ENCODE results near the gene B4GALNT3. TPM values are rescaled to one million over a fixed set of nuclear protein-coding genes. Genes with fewer than 3 reads are reported as not detected.

The B4GALNT3 gene
- total RNA-seq, 2 experiments from 2014 or later = 2.2 to 3.3 TPM

- ChIA-PET CTCF (interaction anchor here (0.9 to 1.3 kb wide), 3 partner anchors 17 to 150 kb away, joined by 3 to 4 read pairs (median 3); no protein-coding TSS in a partner anchor), POLR2A (no interaction called here)
- Mint-ChIP-seq H3K27ac (no peak overlapping the region), H3K4me3 (no peak overlapping the region), H3K27me3 (no peaks in the 10 kb centered on the region), H3K4me1 (peaks cover 5% of the 10 kb centered on the region), H3K36me3 (ENCODE audit: low read depth) (no peaks in the 10 kb centered on the region), H3K9me3 (ENCODE audit: low read depth) (no peaks in the 10 kb centered on the region)
- intact Hi-C loops (cut with DNase I, micrococcal nuclease) = no loop called here
- ATAC-seq (no peak), DNase-seq (no peak)
These were observed 142.9 kb downstream of the B4GALNT3 start for GRCh38 chr12:602700-603068.

- H3K9me3 Mint-ChIP-seq (ENCODE audit: low read depth) = no peaks in the 10 kb centered on the region
- no peak overlapping the region for H3K27ac Mint-ChIP-seq
These were observed 145.2 kb downstream of the B4GALNT3 start for GRCh38 chr12:604956-605355.

GRCh38 chr12:607541-608001, 147.8 kb downstream of the B4GALNT3 start:
- Mint-ChIP-seq H3K27me3 (no peaks in the 10 kb centered on the region), H3K4me1 (peaks cover 22% of the 10 kb centered on the region), H3K9me3 (ENCODE audit: low read depth) (no peaks in the 10 kb centered on the region), H3K27ac (no peak overlapping the region), H3K36me3 (ENCODE audit: low read depth) (no peaks in the 10 kb centered on the region), H3K4me3 (no peak overlapping the region)
- ChIA-PET POLR2A (no interaction called here), CTCF (interaction anchor here (0.9 to 1.5 kb wide), 5 partner anchors 13 to 209 kb away, joined by 3 to 5 read pairs (median 3); no protein-coding TSS in a partner anchor)
- ATAC-seq (no peak), DNase-seq (no peak)
- intact Hi-C loops (cut with DNase I, micrococcal nuclease) = no loop called here

More at GRCh38 chr12:604956-605355, 145.2 kb downstream of the B4GALNT3 start:
- no peak overlapping the region for H3K4me3 Mint-ChIP-seq
- H3K36me3 Mint-ChIP-seq (ENCODE audit: low read depth) = no peaks in the 10 kb centered on the region
- H3K27me3 Mint-ChIP-seq = no peaks in the 10 kb centered on the region
- CTCF ChIA-PET = interaction anchor here (0.8 to 1.9 kb wide), 5 partner anchors 9 to 146 kb away, joined by 3 to 10 read pairs (median 3); no protein-coding TSS in a partner anchor
- ATAC-seq = no peak
- POLR2A ChIA-PET = no interaction called here
- no peak for DNase-seq
- peaks cover 10% of the 10 kb centered on the region for H3K4me1 Mint-ChIP-seq
- intact Hi-C loops (cut with DNase I, micrococcal nuclease) = no loop called here

GRCh38 chr12:608413-608812, 148.7 kb downstream of the B4GALNT3 start:
- Mint-ChIP-seq H3K27ac (no peak overlapping the region), H3K9me3 (ENCODE audit: low read depth) (no peaks in the 10 kb centered on the region), H3K36me3 (ENCODE audit: low read depth) (no peaks in the 10 kb centered on the region), H3K4me3 (no peak overlapping the region), H3K27me3 (no peaks in the 10 kb centered on the region), H3K4me1 (peaks cover 22% of the 10 kb centered on the region)
- DNase-seq (no peak), ATAC-seq (no peak)
- CTCF ChIA-PET = interaction anchor here (1.4 to 1.5 kb wide), 4 partner anchors 14 to 208 kb away, joined by 3 to 5 read pairs (median 4); no protein-coding TSS in a partner anchor
- POLR2A ChIA-PET = interaction anchor here (0.6 kb wide), 1 partner anchor 54 kb away, joined by 3 read pairs; no protein-coding TSS in a partner anchor
- intact Hi-C loops (cut with DNase I, micrococcal nuclease) = no loop called here

- H3K9me3 Mint-ChIP-seq (ENCODE audit: low read depth) = no peaks in the 10 kb centered on the region
- CTCF ChIA-PET = no interaction called here
- no peak for DNase-seq
- ATAC-seq = no peak
- H3K36me3 Mint-ChIP-seq (ENCODE audit: low read depth) = no peaks in the 10 kb centered on the region
- H3K27ac Mint-ChIP-seq = no peak overlapping the region
- POLR2A ChIA-PET = no interaction called here
- no peaks in the 10 kb centered on the region for H3K27me3 Mint-ChIP-seq
- peaks cover 22% of the 10 kb centered on the region for H3K4me1 Mint-ChIP-seq
- intact Hi-C loops (cut with DNase I, micrococcal nuclease) = no loop called here
- H3K4me3 Mint-ChIP-seq = no peak overlapping the region
These were observed 149.2 kb downstream of the B4GALNT3 start for GRCh38 chr12:608921-609320.

GRCh38 chr12:611721-612120, 152.0 kb downstream of the B4GALNT3 start:
- ATAC-seq (no peak), DNase-seq (no peak)
- Mint-ChIP-seq H3K27me3 (no peaks in the 10 kb centered on the region), H3K36me3 (ENCODE audit: low read depth) (no peaks in the 10 kb centered on the region), H3K4me1 (peaks cover 35% of the 10 kb centered on the region), H3K4me3 (no peak overlapping the region), H3K9me3 (ENCODE audit: low read depth) (no peaks in the 10 kb centered on the region), H3K27ac (no peak overlapping the region)
- ChIA-PET POLR2A (no interaction called here), CTCF (interaction anchor here (0.5 to 0.6 kb wide), 2 partner anchors 95 to 207 kb away, joined by 3 read pairs; no protein-coding TSS in a partner anchor)
- intact Hi-C loops (cut with DNase I, micrococcal nuclease) = no loop called here

- ChIA-PET POLR2A (interaction anchor here (0.9 kb wide), 1 partner anchor 145 kb away, joined by 3 read pairs; no protein-coding TSS in a partner anchor), CTCF (interaction anchor here (0.5 to 0.6 kb wide), 2 partner anchors 94 to 206 kb away, joined by 3 read pairs; no protein-coding TSS in a partner anchor)
- no peak overlapping the region for H3K27ac Mint-ChIP-seq
- no peak for DNase-seq
- intact Hi-C loops (cut with DNase I, micrococcal nuclease) = no loop called here
- H3K4me1 Mint-ChIP-seq = peaks cover 33% of the 10 kb centered on the region
- no peaks in the 10 kb centered on the region for H3K36me3 Mint-ChIP-seq (ENCODE audit: low read depth)
- no peaks in the 10 kb centered on the region for H3K27me3 Mint-ChIP-seq
- ATAC-seq = no peak
- H3K9me3 Mint-ChIP-seq (ENCODE audit: low read depth) = no peaks in the 10 kb centered on the region
- no peak overlapping the region for H3K4me3 Mint-ChIP-seq
These were observed 152.6 kb downstream of the B4GALNT3 start for GRCh38 chr12:612293-612692.

GRCh38 chr12:612886-613285, 153.1 kb downstream of the B4GALNT3 start:
- peaks cover 28% of the 10 kb centered on the region for H3K4me1 Mint-ChIP-seq

More at GRCh38 chr12:612886-613285, 153.1 kb downstream of the B4GALNT3 start:
- H3K36me3 Mint-ChIP-seq (ENCODE audit: low read depth) = no peaks in the 10 kb centered on the region
- no peak overlapping the region for H3K27ac Mint-ChIP-seq
- H3K4me3 Mint-ChIP-seq = no peak overlapping the region
- ATAC-seq (no peak), DNase-seq (no peak)
- H3K27me3 Mint-ChIP-seq = no peaks in the 10 kb centered on the region
- ChIA-PET POLR2A (interaction anchor here (0.9 kb wide), 1 partner anchor 145 kb away, joined by 3 read pairs; no protein-coding TSS in a partner anchor), CTCF (interaction anchor here (1.6 to 3.1 kb wide), 3 partner anchors 43 to 251 kb away, joined by 3 to 23 read pairs (median 6); no protein-coding TSS in a partner anchor)
- intact Hi-C loops (cut with DNase I, micrococcal nuclease) = no loop called here
- H3K9me3 Mint-ChIP-seq (ENCODE audit: low read depth) = no peaks in the 10 kb centered on the region

Other genes with a start within 250 kb of the B4GALNT3 start
- gene SLC6A12, start 245.8 kb upstream of the B4GALNT3 start, total RNA-seq = under 1 TPM; 0.35 to 0.37 TPM
- gene SLC6A13, start 197.1 kb upstream of the B4GALNT3 start, total RNA-seq = under 1 TPM; 0.16 to 0.30 TPM
- gene KDM5A, start 70.6 kb upstream of the B4GALNT3 start, total RNA-seq = 10 to 100 TPM; 40.3 to 58.7 TPM
- 10 to 100 TPM; 17.3 to 18.7 TPM for gene CCDC77, start 58.3 kb upstream of the B4GALNT3 start, total RNA-seq
- 1 to 10 TPM; 3.5 to 5.7 TPM for gene NINJ2, start 203.5 kb downstream of the B4GALNT3 start, total RNA-seq

Data from activated CD4-positive, alpha-beta T cell treated with anti-CD3 and anti-CD28 coated beads for 36 hours (primary cell).